ENCODE measurements around the gene ELOVL5. TPM values are rescaled to one million over a fixed set of nuclear protein-coding genes. Genes with fewer than 3 reads are reported as not detected.

The ELOVL5 gene
- polyA plus RNA-seq, 4 donors, result 68.6 to 79.9 (median 74.4) TPM

DNA sequence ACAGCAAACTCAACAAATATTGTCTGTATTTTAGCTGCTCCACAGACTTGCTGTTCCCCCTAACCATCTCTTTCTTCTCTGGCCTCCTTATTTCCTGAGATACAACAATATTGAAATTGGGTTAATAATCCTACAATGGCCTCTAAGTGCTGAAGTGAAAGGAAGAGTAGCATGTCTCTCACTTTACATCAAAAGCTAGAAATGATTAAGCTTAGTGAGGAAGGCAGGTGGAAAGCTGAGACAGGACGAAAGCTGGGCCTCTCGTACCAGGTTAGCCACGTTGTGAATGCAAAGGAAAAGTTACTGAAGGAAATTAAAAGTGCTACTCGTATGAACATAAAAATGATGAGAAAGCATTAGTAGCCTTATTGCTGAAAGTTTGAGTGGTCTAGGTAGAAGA, 63.8 kb downstream of the ELOVL5 start:
- no peak for DNase-seq (ENCODE audit: low read depth in 4 of 4, low spot score in 2 of 4)

GRCh38 chr6:53282741-53283140, 66.0 kb downstream of the ELOVL5 start:
- DNase-seq (ENCODE audit: low read depth in 4 of 4, low spot score in 2 of 4), result no peak

- DNase-seq (ENCODE audit: low read depth in 4 of 4, low spot score in 2 of 4), result no peak
Measured at GRCh38 chr6:53282234-53282633, 66.5 kb downstream of the ELOVL5 start.

DNA sequence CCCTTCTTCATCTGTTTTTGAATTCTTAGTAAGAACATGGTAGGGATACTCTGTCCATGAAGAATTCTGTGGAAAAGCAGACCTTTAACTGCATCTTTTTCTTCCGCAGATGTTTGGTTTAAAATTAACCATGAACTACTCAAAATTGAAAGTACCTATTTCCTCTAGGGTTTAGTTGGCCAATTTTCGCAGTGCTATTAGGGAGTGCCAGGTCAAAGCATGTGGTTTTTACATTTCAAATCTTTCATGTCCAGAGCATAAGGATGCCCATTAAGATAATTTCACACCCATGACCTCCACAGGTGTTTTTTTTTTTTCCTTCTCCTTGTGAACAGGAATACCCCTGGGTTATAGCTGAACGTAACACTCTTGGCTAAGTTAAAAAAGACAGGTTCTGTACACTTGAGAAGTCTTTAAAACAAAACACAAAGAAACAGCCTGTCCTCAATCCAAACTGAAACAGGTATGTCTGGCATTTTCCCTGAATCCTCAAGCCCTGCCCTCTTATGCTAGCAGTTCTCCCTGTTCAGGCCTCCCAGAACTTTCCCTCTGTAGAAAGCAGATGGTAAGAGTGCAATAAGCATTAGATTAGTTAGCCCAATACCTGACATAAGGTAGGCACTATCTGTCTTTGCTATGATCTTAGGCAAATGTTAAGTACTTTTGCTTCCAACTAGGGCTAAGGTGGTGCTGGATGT, 67.1 kb downstream of the ELOVL5 start:
- no peak for DNase-seq (ENCODE audit: low read depth in 4 of 4, low spot score in 2 of 4)

- DNase-seq (ENCODE audit: low read depth in 4 of 4, low spot score in 2 of 4), result no peak
Measured at GRCh38 chr6:53280207-53280606, 68.5 kb downstream of the ELOVL5 start.

GRCh38 chr6:53279293-53279692, 69.5 kb downstream of the ELOVL5 start:
- no peak for DNase-seq (ENCODE audit: low read depth in 4 of 4, low spot score in 2 of 4)

DNA sequence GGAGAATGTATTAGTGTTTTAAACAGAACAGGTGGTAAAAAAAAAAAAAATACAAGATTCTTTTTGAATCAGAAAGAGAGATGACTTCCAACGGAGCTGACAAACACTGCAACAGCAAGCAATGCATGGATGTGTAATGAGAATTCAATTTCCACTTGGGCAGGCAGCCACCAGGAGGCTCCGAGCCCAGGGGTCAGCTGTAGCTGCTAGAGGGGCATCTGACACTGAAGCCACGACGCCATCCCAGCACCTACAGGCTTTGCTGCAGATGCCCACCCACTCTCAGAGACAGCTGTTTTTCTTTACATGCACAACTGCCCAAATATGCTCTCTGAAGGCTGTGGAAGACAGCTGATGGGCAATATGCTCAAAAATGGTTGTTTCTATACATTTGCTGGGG, 75.4 kb downstream of the ELOVL5 start:
- no peak for DNase-seq (ENCODE audit: low read depth in 4 of 4, low spot score in 2 of 4)

DNA sequence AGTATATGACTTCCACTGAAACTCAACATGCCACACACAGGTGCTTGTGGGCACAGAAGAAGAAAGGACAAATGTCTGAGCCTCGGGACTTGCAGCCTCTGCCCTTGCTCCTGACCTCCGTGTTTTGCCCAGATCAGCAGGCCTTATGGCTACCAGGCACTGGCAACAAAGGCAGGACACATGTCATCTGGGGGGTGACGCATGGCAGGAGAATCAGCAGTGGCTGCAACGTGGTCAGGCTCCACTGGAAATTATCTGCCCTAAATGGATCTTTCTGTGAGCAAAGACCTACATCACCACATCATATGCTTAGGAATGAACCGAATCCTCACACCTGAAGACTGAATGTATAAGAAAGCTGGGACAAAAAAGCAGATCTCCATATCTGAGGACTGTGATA, 78.9 kb downstream of the ELOVL5 start:
- no peak for DNase-seq (ENCODE audit: low read depth in 4 of 4, low spot score in 2 of 4)

DNA sequence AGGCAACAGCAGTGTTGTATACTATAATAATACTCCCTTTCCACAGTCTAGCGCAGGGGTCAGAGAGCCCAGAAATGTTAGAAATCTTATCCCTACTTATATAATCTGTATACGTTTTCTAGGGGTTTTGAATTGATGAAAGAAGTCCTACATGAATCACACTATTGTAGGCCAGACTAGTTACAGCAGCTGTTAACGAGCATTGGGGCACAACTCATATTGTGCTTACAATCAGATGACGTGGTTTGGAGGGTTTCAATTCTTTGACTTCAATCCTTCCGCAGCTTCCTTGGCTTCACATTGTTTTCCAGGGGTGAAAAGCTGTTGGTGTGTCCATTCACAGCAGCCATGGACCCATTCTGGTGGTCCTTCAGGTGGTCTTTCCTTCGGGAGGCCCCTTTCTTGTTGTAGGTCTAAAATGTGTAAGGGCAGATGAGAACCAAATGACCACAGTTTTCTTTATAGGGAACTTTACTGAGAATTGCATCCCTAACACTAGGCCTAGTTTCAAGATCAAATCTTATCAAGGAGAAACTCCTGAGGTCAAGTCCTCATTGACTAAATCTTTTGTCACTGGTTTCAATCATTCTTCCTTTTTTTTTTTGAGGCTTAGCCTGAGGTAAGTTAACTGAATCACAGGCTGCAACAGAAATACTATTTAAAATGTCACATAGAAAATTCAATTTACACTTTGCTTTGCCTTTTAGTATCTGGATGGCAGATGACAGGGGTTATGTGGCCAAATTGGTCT, 79.7 kb downstream of the ELOVL5 start:
- no peak for DNase-seq (ENCODE audit: low read depth in 4 of 4, low spot score in 2 of 4)

DNA sequence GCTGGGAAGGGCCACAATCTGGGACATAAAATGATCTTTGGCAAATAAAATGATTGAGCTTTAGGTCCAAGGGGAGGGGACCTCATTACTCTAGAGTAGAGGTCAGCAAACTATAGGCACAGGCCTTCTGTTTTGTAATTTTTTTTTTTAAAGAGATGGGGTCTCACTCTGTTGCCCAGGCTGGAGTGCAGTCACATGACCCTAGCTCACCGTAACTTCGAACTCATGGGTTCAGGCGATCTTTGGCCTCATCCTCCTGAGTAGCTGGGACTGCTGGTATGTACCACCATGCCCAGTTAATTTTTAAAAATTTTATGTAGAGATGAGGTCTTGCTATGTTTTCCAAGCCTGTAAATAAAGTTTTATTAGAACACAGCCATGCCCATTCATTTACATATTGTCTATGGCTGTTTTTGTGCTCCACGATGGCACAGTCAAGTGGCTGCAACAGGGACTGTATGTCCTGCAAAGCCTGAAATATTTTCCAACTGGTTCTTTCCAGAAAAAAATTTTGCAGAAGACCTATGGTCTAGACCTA, 82.1 kb downstream of the ELOVL5 start:
- DNase-seq (ENCODE audit: low read depth in 4 of 4, low spot score in 2 of 4), result no peak

GRCh38 chr6:53264915-53265607, 83.7 kb downstream of the ELOVL5 start:
- DNase-seq (ENCODE audit: low read depth in 4 of 4, low spot score in 2 of 4), result no peak

GRCh38 chr6:53264337-53264736, 84.4 kb downstream of the ELOVL5 start:
- DNase-seq (ENCODE audit: low read depth in 4 of 4, low spot score in 2 of 4), result no peak

DNA sequence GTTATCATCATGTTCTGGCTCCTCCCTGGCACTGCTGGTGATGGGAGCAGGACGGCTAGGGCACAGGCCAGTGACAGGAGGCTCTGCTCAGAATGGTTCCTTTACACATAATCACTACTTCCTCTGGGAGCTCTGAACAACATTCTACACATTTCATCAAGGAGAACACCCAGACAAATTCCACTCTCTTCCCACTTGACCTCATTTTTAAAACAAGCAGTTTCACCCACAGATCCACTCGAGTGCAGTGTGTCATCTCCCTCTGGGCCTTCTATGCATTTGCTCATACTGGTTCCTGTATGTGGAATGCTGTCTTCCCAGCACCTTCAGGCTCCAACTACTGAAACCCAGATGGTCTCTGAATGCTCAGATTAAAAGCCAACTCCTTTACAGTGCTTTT, 84.8 kb downstream of the ELOVL5 start:
- DNase-seq (ENCODE audit: low read depth in 4 of 4, low spot score in 2 of 4), result no peak

DNA sequence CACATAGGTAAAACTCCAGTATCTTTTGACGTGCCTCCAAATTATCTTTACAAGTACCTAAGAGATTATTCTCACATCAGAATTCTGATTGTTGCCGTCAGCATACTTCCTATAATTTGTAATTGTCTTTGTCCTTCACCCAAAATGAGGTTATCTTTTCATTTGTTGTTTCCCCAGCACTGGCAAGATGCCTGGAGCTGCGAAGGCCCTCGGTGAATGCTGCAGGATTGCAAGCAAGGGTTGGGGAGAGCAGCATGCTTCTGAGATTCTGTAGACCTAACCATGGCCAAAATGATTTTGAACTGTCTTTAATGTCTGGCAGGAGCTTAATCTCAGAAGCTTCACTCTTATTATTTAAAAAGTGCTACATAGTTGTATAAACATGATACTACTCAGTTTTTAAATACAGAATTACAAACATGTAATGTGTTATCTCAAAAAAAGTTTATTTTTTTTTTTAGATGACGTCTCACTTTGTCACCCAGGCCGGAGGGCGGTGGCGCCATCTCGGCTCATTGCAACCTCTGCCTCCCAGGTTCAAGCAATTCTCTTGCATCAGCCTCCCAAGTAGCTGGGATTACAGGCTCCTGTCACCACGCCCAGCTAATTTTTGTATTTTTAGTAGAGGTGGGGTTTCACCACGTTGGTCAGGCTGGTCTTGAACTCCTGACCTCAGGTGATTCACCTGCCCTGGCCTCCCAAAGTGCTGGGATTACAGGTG, 88.7 kb downstream of the ELOVL5 start:
- no peak for DNase-seq (ENCODE audit: low read depth in 4 of 4, low spot score in 2 of 4)

GRCh38 chr6:53258774-53259155, 90.0 kb downstream of the ELOVL5 start:
- no peak for DNase-seq (ENCODE audit: low read depth in 4 of 4, low spot score in 2 of 4)

- DNase-seq (ENCODE audit: low read depth in 4 of 4, low spot score in 2 of 4), result no peak
Measured at GRCh38 chr6:53258076-53258773, 90.5 kb downstream of the ELOVL5 start.

DNA sequence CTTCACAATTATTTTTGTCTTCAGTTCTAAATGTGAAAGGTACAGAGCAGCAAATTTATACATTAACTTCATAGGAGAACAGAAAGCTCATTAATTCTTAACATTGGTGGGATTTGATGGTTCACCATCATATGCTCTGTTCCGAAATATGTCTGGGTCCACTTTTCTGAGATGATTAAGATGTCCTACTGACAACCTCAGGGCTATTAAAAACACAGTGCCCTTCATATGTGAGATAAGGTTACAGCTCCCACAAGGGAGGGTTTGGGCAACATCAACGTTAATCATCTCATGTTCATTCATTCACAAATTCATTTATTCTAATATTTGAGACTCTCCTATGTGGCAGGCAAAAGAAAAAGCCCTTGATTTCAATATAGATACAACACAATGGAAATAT, 91.2 kb downstream of the ELOVL5 start:
- no peak for DNase-seq (ENCODE audit: low read depth in 4 of 4, low spot score in 2 of 4)

- no peak for DNase-seq (ENCODE audit: low read depth in 4 of 4, low spot score in 2 of 4)
Measured at GRCh38 chr6:53257001-53257400, 91.7 kb downstream of the ELOVL5 start.

DNA sequence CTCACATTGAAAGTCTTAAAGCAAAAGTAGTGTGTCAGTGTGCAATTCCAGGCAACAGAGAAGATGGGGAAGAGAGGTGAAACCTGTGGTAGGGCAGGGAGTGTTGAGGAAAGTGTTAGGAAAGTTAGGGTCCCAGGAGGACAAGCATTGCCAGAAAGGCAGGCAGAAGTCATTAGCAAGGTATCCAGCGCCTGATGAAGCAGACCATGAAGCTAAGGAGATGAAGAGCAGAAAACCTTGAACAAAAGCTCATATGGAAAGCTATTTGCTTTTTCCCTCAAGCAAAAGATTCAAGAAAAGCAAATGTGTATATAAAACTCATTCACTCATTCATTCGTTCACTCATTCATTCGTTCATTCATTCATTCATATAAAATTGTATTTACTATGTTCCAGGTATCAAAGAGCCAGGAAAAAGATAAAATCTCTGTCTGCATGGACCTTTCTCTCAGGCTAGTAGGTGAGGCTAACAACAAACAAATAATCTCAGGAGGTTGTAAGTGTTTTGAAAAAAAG, 96.5 kb downstream of the ELOVL5 start:
- DNase-seq (ENCODE audit: low read depth in 4 of 4, low spot score in 2 of 4), result no peak
